Peyer's patch (tissue), 4 donors: ENCODE measurements around the gene DYNLL2. TPM values are rescaled to one million over a fixed set of nuclear protein-coding genes. Genes with fewer than 3 reads are reported as not detected.
"Not testable (repeated sequence)": the region's sequence is repeated elsewhere in the genome, so short reads cannot be mapped to it uniquely, and the experiment has no call there.

Experiments
- DNase-seq, 3 donors: peaks; one replicate each; pipeline ENCODE4 v3.0.0-alpha.2; 2017 to 2019
- H3K27ac ChIP-seq, 4 donors: fragments of 200-600 bp; sonication (generic); one replicate each; pipeline ENCODE4 v1.5.1; 2016 to 2019
- H3K27me3 ChIP-seq, 2 donors: fragments of 200-600 bp; sonication (generic); one replicate each; pipeline ENCODE4 v1.5.1; 2019
- H3K36me3 ChIP-seq, 3 donors: fragments of 200-600 bp; sonication (generic); one replicate each; pipeline ENCODE4 v1.5.1; 2016 to 2019
- H3K4me1 ChIP-seq, 4 donors: fragments of 200-600 bp; sonication (generic); one replicate each; pipeline ENCODE4 v1.5.1; 2016 to 2019
- H3K4me3 ChIP-seq, 4 donors: fragments of 200-600 bp; sonication (generic); 1 replicate in 3 of 4; 2 replicates in 1 of 4; pipeline ENCODE4 v1.5.1; 2016 to 2019; ENCODE audit warnings: mild to moderate bottlenecking in 1 of 4
- H3K9me3 ChIP-seq, 4 donors: fragments of 200-600 bp; sonication (generic); one replicate each; pipeline ENCODE4 v1.5.1; 2016 to 2019; ENCODE audit warnings: mild to moderate bottlenecking in 1 of 4
- POLR2A ChIP-seq, 2 donors: fragments of 450-650 bp; IDR thresholded peaks; one replicate each; pipeline ENCODE4 v1.5.1; 2017; ENCODE audit warnings: antibody characterized with exemption in 2 of 2, mild to moderate bottlenecking in 2 of 2, moderate library complexity in 2 of 2
- total RNA-seq, 4 donors: library from RNA; depleted of rRNA; stranded (reverse); fragments of >200 nt; gene quantifications; one replicate each; pipeline ENCODE4 v1.1.0, GENCODE V29; 2016
- TF ChIP-seq, protein P1 (sequence below), 6 experiments: fragments of 450-650 bp in 4 of 6; fragments of 200-600 bp in 2 of 6; sonication (generic) in 1 of 6; IDR thresholded peaks; one replicate each; pipeline ENCODE4 v1.5.1; 2017 to 2019; ENCODE audit warnings: antibody characterized with exemption in 6 of 6, mild to moderate bottlenecking in 3 of 6, moderate library complexity in 1 of 6

Gene DYNLL2
- total RNA-seq, 4 donors from 2014 or later: 18.2 to 23.9 (median 23.8) TPM

GRCh38 chr17:58097384-58098088 lies 14.3 kb downstream of the DYNLL2 start:
- Histone ChIP-seq H3K27ac (no peak overlapping the region), H3K4me3 (no peak overlapping the region), H3K4me1 (no peaks in the 10 kb centered on the region), H3K27me3 (no peaks in the 10 kb centered on the region), H3K36me3 (peaks cover 0 to 22% (median 0%) of the 10 kb centered on the region in 3 donors), H3K9me3 (no peaks in the 10 kb centered on the region)
- TF ChIP-seq, protein P1, sequence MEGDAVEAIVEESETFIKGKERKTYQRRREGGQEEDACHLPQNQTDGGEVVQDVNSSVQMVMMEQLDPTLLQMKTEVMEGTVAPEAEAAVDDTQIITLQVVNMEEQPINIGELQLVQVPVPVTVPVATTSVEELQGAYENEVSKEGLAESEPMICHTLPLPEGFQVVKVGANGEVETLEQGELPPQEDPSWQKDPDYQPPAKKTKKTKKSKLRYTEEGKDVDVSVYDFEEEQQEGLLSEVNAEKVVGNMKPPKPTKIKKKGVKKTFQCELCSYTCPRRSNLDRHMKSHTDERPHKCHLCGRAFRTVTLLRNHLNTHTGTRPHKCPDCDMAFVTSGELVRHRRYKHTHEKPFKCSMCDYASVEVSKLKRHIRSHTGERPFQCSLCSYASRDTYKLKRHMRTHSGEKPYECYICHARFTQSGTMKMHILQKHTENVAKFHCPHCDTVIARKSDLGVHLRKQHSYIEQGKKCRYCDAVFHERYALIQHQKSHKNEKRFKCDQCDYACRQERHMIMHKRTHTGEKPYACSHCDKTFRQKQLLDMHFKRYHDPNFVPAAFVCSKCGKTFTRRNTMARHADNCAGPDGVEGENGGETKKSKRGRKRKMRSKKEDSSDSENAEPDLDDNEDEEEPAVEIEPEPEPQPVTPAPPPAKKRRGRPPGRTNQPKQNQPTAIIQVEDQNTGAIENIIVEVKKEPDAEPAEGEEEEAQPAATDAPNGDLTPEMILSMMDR (IDR thresholded peaks at IDR 0.05): no peak
- TF ChIP-seq POLR2A (IDR thresholded peaks at IDR 0.05): no peak
- no peak for DNase-seq

- no peaks in the 10 kb centered on the region for H3K36me3 ChIP-seq
- no peak for DNase-seq
- no peak overlapping the region for H3K27ac ChIP-seq
Observed at GRCh38 chr17:58100506-58100905, 17.3 kb downstream of the DYNLL2 start.

DNA sequence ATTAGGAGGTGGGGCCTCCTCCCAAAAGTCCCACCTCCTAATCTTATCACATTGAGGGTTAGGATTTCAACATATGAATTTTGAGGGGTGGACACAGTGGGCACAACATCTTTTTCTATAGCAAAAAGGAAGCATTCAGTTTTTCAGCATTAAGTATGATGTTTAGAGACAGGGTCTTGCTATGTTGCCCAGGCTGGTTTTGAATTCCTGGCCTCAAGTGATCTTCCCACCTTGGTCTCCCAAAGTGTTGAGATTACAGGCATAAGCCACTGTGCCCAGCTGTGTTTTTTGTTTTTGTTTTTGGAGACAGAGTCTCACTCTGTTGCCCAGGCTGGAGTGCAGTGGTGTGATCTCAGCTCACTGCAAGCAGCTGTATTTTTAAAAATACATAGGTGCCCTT lies 18.7 kb downstream of the DYNLL2 start:
- not testable (repeated sequence) for H3K27ac ChIP-seq, H3K9me3 ChIP-seq, DNase-seq, H3K4me1 ChIP-seq, H3K4me3 ChIP-seq, H3K27me3 ChIP-seq, H3K36me3 ChIP-seq

More at GRCh38 chr17:58100506-58100905, 17.3 kb downstream of the DYNLL2 start:
- H3K27me3 ChIP-seq: no peaks in the 10 kb centered on the region
- H3K9me3 ChIP-seq: no peaks in the 10 kb centered on the region
- no peak overlapping the region for H3K4me3 ChIP-seq
- TF ChIP-seq, protein P1 (IDR thresholded peaks at IDR 0.05): no peak
- TF ChIP-seq POLR2A (IDR thresholded peaks at IDR 0.05): no peak
- no peaks in the 10 kb centered on the region for H3K4me1 ChIP-seq

DNA sequence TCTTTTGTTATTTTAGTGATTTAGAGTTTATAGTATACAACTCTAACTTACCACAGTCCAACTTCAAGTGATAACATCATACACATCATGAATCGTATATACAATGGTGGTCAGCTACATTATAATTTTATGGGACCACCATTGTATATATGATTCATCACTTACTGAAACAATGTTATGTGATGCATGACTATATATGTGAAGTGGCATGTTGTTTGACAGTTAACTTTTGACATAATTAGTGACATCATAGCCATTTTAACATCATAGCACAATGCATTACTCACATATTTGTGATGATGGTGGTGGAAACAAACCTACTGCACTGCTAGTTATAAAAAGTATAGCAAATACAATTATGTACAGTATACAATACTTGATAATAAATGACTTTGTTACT lies 21.9 kb downstream of the DYNLL2 start:
- no peaks in the 10 kb centered on the region for H3K27me3 ChIP-seq
- H3K4me3 ChIP-seq: no peak overlapping the region
- H3K27ac ChIP-seq: no peak overlapping the region
- DNase-seq: no peak
- no peaks in the 10 kb centered on the region for H3K36me3 ChIP-seq
- TF ChIP-seq, protein P1 (IDR thresholded peaks at IDR 0.05): no peak
- TF ChIP-seq POLR2A (IDR thresholded peaks at IDR 0.05): no peak
- no peaks in the 10 kb centered on the region for H3K4me1 ChIP-seq
- no peaks in the 10 kb centered on the region for H3K9me3 ChIP-seq

GRCh38 chr17:58107306-58107705 lies 24.1 kb downstream of the DYNLL2 start:
- no peak for DNase-seq
- Histone ChIP-seq H3K36me3 (no peaks in the 10 kb centered on the region), H3K27me3 (no peaks in the 10 kb centered on the region), H3K4me3 (no peak overlapping the region), H3K27ac (no peak overlapping the region), H3K4me1 (no peaks in the 10 kb centered on the region), H3K9me3 (no peaks in the 10 kb centered on the region)
- TF ChIP-seq, protein P1 (IDR thresholded peaks at IDR 0.05): no peak
- no peak for TF ChIP-seq POLR2A (IDR thresholded peaks at IDR 0.05)

DNA sequence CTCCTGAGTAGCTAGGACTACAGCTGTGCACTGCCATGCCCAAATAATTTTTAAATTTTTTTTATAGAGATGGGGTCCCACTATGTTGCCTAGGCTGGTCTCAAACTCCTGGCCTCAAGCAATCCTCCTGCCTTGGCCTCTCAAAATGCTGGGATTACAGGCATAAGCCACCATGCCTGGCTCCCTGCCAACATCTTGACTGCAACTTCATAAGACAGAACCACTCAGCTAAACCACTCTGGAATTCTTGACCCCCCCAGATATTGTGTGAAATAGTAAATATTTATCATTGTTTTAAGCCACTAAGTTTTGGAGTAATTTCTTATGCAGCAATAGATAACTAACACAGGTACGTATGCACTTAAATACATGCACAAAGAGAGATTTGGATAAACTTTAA lies 26.0 kb downstream of the DYNLL2 start:
- no peak for DNase-seq
- H3K27me3 ChIP-seq: no peaks in the 10 kb centered on the region
- no peaks in the 10 kb centered on the region for H3K4me1 ChIP-seq
- H3K36me3 ChIP-seq: no peaks in the 10 kb centered on the region
- no peak overlapping the region for H3K4me3 ChIP-seq
- no peak overlapping the region for H3K27ac ChIP-seq
- no peak for TF ChIP-seq POLR2A (IDR thresholded peaks at IDR 0.05)
- TF ChIP-seq, protein P1 (IDR thresholded peaks at IDR 0.05): no peak
- H3K9me3 ChIP-seq: no peaks in the 10 kb centered on the region
